SH-SY5Y (cell line): Measurements from ENCODE around the gene PLCB4.

Experiments
- GATA2 ChIP-seq: IDR thresholded peaks from 2 replicates; pipeline ENCODE4 v1.6.1; 2011; ENCODE audit warnings: mild to moderate bottlenecking, low read depth, low read length
- GATA3 ChIP-seq: IDR thresholded peaks from 2 replicates; pipeline ENCODE4 v1.6.1; 2011; ENCODE audit warnings: low read depth, mild to moderate bottlenecking, low read length, moderate library complexity

The PLCB4 gene

DNA sequence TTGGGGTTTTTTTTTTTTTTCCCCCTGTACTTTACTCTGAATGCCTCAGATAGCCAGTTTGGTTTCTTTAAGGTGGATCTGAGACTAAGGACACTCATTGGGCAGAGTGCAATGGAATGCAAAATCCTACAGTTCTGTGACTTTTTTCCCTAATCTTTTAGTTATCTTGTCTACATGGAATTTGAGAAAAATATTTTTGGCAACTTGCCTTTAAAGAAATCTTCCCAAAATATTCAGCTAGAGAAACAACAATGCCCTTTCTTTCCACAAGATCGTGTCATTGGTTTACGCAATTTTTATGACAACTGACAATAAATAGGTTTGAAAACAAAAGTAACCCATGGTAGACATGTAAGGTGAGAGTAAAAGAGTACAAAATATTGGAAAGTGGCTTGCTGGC is 273.8 kb downstream of the PLCB4 start:
- TF ChIP-seq GATA2 (no peak), GATA3 (no peak)

DNA sequence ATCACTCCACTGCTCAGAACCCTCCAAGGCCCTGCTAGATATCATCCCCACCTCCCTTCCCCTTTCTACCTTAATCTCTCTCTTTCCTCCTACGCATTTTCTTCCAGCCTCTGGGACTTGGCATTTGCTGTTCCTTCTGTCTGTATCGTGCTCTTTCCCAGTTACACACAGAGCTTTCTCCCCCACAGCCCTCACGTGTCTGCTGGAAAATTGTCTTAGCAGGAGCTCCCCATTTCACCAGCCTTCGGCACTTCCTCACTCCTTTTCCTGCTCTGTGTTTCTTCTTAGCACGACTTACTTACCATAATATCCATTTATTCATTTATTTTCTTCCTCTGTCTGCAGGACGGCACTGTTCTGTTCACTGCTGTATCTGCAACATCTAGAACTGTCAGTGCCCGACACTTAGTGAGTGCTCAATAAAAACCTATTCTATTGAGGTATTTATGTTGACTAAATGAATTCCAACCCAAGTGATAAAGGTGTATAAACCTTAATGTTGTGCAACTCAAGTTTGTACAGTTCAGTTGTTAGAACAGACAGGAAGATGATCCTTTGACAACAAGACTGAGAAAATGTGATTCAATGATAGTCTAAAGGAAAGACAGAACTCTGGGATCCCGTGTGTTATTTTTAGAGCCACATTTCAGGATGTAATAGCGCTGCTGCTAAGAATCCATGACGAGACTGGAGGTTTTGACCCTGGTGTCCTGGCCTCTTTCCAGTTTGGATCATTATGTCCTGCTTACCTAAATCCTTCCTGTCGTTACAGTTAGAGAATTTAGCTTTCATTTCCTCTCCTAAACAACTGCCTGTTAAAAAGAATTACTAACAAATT is 275.4 kb downstream of the PLCB4 start:
- TF ChIP-seq GATA3 (no peak), GATA2 (no peak)

DNA sequence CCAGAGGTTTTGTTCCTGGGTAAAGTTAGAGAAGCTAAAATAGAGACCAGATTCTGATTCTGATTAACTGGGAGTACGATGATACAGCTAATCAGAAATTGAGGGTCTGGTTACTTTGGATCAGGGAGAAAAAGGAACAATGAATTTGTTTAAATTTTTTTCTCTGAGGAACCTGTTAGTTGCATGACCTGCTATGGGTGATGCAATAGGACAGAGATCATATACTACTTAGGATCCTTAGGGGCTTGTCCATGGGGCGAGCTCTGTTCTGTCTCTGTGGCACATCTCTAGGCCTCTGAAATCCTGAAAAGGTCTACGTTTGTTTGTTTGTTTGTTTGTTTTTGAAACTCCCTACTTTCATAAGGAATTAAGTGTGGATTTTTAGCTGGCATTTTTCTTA is 279.4 kb downstream of the PLCB4 start:
- no peak for TF ChIP-seq GATA2
- no peak for TF ChIP-seq GATA3

DNA sequence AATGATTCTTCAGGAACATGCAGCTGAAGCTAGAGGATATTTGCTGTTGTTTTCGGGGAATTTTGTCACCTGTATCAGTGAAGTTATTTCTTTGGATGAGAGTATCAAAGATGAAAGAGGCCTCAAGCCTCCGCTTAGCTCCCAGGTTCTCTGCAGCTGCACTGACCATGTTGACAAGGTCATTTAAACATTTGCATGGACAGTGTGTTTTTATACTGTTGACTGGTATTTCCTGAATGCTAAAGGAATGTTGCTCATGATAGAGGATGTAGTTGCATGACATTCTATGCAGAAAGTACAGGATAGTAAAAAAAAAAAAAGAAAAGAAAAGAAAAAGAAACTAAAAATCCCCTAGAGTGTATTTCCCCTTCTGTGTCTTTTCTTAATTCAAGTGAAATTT is 279.9 kb downstream of the PLCB4 start:
- TF ChIP-seq GATA3: no peak
- TF ChIP-seq GATA2: no peak

DNA sequence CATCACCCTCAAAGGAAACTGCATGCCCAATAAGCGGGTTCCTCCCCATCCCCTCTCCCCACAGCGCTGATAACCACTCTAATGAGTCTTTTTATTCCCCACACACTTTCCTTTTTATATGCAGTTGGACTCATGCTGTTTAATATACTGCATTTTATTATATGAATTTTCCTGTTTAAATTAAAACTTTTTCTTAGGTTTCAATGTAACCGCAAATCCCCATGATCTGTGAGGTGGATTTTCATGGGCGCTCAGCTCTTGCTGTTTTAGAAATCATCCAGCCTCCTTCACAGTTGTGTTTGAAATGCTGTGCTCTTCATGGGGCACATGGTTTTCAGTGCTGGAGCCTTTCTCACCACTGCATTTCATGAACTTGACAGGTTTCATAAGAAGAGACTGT is 280.4 kb downstream of the PLCB4 start:
- no peak for TF ChIP-seq GATA2
- TF ChIP-seq GATA3: no peak

DNA sequence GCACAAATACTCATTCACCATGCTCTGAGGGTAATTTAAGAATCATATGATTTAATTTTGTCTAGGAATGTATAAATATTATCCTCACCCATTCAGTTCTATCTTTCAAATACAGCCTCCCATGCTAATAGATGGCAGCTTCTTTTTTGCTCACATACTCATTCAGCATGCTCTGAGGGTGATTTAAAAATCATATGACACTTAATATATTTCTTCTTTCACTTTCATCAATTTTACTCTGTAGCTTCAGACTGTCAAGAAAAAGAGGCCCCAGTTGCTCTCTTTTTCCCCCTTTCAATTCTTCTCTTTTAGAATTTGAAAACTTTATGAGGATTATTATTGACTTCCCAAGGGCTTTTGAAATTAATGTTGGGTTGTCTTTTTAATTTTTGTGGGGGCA is 283.9 kb downstream of the PLCB4 start:
- no peak for TF ChIP-seq GATA2
- no peak for TF ChIP-seq GATA3

DNA sequence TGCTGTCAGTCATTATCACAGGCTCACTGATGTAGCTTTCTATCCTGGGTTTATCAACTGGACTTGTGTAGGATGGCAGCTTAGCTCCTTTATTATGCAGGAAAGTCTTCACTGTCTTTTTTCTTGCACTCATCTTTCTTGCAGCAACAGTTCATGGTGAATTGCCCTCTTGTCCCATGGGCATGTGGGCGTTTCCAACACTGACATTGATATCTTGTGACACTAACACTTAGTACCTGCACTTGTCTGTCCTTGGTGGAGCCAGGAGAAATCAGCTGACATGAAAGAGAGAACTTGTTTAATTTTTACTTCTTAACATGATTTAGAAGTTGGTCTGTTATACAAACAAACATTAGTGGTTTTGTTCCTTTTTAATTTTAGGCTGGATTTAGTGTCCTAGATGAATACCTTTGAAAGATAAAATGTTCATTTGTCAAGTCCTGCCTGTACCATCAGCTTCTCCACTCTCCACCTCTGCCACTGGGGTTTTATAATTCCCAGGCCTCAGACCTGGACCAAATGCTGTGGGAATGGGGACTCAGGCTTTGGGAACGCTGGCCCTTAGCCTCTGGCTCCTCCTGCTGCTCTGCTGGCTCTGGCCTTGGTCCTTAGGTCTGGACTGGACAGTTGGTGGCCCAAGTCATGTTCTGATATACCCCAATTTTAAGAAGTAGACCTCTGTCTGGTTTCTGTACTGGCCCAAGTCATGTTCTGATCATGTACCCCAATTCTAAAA is 284.5 kb downstream of the PLCB4 start:
- no peak for TF ChIP-seq GATA2
- no peak for TF ChIP-seq GATA3

DNA sequence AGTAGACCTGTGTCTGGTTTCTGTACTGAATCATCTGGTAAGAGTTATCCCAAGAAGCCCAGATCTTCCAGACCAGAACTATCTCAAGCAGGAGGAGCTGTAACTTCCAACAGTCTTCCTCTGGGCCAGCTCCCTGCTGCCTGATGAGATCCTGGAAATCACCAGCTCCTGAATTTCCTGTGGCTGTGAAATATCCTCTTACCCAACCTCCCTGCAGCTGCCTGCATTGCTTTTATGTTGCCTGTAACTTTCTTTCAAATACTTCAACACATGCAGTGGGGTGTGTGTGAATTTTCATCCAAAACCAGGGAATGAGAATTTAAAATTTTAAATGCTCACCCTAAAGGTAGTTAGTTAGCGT is 285.0 kb downstream of the PLCB4 start:
- TF ChIP-seq GATA3 (no peak), GATA2 (no peak)

DNA sequence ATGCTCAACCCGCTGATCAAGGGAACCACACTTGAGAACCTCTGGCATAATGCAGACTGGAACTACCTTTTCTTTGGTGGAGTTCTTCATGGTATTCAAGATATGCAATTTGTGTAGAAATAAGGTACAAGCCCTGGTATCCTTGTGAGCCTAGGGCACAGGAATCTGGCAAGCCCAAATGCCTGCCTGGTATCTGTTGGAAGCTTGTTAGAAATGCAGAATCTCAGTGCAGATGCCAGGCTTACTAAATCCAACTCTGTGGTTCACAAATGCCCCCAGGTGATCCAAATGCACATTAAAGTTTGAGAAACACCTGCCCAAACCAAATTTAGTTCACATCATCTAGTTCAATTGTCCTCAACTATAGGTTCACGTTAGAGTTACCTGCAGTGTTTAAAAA is 285.7 kb downstream of the PLCB4 start:
- TF ChIP-seq GATA2 (no peak), GATA3 (no peak)

DNA sequence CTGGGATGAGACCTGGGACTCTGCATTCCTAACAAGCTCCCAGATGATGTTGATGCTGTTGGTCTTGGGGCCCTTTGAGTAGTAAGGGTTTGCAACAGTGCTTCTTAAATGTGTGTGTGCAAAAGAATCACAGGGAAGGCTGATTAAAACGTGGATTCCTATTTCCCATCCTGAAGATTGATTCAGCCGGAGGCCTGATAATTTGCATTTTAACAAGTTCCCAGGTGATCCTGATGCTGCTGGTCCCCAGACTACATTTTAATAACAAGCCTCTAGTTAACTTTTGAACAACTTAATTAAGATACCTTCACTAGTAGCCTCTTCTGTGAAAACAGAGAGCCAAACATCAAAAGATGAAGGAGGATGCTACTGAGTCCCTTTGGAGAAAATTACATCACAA is 289.1 kb downstream of the PLCB4 start:
- no peak for TF ChIP-seq GATA3
- TF ChIP-seq GATA2: no peak

DNA sequence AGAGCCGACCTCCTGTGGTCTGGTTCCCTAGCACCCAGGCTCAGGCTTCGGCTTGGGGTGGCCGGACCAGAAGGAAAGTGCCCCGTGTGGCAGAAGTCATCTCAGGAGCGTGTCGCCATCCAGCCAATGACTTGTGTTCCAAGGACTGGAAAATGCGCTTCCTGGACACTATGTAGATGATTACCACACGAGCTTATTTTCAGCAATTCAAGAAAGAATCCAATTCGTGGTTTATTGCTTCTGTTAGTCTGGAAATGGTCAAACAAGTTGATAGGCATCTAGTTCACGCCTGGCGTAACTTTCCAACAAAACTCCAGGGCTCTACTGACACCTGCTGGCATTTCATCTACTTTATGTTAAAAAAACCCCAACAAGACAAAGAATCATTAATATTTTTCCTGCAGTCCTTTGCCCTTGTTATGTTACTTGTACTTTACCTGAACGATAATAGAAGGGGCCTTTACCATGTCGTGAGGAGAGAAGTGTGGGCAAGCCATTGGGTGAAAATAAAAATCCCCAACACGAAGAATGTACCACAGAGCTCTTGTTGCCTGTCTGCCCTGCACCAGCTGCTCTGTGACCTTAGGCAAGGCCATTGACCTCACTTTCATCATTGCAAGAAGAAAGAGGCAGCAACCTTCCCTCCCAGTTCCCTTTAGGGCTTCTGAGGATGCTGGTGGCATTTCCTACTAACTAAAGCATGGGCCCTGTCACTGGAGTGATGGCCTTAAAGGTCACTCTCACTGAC is 290.8 kb downstream of the PLCB4 start:
- TF ChIP-seq GATA2 (peak; percentile 72), GATA3 (peak; percentile 20; the same call in 1 of the 2 replicates)

DNA sequence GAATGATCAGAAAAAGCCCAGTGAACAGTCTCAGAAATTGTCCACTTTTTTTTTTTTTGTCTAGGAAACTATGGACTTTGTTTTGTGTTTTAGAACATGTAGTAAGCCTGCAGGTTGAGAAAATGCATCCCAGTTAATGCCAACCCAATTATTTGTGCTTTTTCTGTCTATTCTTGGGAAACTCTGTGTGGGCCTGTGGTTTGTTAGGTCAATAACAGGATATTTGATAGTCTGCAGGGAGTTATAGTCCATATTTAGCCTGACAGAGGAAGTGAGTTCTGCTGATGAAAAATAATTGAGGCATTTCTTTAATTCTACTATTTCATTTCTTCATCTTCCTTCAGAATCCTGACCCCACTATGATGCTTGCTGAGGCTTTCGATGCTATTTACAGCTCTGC is 291.5 kb downstream of the PLCB4 start:
- no peak for TF ChIP-seq GATA2
- TF ChIP-seq GATA3: no peak

DNA sequence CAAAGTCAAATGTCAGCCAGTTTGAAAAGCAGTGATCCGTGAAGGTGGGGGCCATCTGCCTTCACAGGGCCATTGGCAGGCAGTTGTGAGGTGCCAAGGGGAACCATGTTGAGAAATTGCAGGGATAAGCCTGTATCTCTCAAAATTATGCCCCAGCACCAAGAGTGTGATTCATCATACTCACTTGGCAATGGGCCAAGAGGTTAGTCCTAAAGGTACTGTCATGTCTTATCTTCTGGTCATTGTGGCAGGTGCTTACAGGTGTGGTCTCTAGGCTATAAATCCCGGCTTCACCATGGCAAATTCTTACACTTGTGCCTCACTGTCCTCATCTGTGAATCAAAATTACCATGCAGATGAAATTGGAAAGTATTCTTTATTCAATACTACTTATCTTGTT is 294.8 kb downstream of the PLCB4 start:
- TF ChIP-seq GATA3 (no peak), GATA2 (no peak)

DNA sequence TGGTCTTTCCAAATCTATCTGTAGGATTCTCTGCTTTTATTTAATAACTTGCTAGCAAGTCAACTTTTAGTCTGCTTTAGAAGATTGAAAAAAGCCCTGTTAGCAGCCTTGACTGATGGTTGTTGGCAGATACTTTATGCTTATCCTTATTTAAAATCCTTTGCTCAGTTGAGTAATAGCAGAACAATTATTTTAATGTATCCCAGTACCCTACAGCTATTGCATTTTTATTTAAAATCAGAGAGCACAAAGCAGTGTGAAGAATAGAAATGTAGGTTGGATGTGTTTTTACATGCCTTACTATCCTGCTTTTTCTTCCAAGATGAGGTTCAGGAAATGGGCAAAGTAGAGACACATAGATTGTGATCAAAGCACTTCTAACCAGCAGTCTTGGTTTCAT is 298.4 kb downstream of the PLCB4 start:
- TF ChIP-seq GATA3: no peak
